Measurements from ENCODE around the gene PRMT1. TPM values are rescaled to one million over a fixed set of nuclear protein-coding genes. Genes with fewer than 3 reads are reported as not detected.

The PRMT1 gene
- total and polyA plus RNA-seq, 2 of the 13 experiments (the other 11 are each of a cell fraction or from before 2014, with no cell fraction given), result 324 to 374 TPM

DNA sequence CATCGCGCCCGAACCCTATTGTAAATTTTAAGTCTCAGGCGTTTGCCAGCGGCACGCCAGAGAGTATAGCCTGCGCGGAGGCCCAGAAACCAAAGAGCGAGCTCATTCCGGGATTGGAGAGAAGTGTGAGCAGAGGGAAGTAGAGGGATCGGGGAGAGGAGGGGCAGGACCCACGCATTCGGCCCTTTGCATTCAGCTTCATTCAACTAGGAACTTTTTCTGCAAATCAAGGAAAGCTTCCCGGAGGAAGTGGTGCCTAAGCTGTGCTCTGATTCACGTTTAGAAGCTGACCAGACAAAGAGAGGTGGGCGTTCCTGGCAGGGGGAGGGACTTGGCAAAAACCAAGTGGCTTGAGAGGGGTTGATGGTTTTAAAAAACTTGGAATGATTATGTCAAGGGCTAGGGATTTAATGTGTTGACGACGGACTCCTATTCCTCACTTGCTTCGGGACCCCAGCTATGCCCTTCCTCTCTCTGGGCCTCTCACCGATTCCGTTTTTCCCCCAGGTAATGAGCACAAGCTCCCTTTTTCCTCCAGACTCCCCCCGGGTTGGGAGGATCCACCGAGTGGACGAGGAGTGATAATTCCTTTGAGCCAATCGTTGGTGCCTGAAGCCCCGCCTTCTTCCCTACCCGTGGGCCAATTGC, 811 bp upstream of the PRMT1 start (continued):
- no peak for TF ChIP-seq CC2D1A (CRISPR knock-in tag; IDR thresholded peaks at IDR 0.05)
- TF ChIP-seq, protein P1, sequence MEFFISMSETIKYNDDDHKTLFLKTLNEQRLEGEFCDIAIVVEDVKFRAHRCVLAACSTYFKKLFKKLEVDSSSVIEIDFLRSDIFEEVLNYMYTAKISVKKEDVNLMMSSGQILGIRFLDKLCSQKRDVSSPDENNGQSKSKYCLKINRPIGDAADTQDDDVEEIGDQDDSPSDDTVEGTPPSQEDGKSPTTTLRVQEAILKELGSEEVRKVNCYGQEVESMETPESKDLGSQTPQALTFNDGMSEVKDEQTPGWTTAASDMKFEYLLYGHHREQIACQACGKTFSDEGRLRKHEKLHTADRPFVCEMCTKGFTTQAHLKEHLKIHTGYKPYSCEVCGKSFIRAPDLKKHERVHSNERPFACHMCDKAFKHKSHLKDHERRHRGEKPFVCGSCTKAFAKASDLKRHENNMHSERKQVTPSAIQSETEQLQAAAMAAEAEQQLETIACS (CRISPR knock-in tag; IDR thresholded peaks at IDR 0.05), result no peak
- TF ChIP-seq, protein P2, sequence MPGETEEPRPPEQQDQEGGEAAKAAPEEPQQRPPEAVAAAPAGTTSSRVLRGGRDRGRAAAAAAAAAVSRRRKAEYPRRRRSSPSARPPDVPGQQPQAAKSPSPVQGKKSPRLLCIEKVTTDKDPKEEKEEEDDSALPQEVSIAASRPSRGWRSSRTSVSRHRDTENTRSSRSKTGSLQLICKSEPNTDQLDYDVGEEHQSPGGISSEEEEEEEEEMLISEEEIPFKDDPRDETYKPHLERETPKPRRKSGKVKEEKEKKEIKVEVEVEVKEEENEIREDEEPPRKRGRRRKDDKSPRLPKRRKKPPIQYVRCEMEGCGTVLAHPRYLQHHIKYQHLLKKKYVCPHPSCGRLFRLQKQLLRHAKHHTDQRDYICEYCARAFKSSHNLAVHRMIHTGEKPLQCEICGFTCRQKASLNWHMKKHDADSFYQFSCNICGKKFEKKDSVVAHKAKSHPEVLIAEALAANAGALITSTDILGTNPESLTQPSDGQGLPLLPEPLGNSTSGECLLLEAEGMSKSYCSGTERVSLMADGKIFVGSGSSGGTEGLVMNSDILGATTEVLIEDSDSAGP (CRISPR knock-in tag; IDR thresholded peaks at IDR 0.05; ENCODE audit: borderline replicate concordance), result no peak
- no peak for TF ChIP-seq CENPT (CRISPR knock-in tag; IDR thresholded peaks at IDR 0.05; ENCODE audit: low read depth)
- TF ChIP-seq NFE2L2 (IDR thresholded peaks at IDR 0.05; ENCODE audit: low read length), result no peak
- TF ChIP-seq, protein P3, sequence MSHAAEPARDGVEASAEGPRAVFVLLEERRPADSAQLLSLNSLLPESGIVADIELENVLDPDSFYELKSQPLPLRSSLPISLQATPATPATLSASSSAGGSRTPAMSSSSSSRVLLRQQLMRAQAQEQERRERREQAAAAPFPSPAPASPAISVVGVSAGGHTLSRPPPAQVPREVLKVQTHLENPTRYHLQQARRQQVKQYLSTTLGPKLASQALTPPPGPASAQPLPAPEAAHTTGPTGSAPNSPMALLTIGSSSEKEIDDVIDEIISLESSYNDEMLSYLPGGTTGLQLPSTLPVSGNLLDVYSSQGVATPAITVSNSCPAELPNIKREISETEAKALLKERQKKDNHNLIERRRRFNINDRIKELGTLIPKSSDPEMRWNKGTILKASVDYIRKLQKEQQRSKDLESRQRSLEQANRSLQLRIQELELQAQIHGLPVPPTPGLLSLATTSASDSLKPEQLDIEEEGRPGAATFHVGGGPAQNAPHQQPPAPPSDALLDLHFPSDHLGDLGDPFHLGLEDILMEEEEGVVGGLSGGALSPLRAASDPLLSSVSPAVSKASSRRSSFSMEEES (CRISPR knock-in tag; IDR thresholded peaks at IDR 0.05), result no peak
- TF ChIP-seq KAT8 (CRISPR knock-in tag; IDR thresholded peaks at IDR 0.05), result no peak
- TF ChIP-seq, protein P4, sequence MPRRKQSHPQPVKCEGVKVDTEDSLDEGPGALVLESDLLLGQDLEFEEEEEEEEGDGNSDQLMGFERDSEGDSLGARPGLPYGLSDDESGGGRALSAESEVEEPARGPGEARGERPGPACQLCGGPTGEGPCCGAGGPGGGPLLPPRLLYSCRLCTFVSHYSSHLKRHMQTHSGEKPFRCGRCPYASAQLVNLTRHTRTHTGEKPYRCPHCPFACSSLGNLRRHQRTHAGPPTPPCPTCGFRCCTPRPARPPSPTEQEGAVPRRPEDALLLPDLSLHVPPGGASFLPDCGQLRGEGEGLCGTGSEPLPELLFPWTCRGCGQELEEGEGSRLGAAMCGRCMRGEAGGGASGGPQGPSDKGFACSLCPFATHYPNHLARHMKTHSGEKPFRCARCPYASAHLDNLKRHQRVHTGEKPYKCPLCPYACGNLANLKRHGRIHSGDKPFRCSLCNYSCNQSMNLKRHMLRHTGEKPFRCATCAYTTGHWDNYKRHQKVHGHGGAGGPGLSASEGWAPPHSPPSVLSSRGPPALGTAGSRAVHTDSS (CRISPR knock-in tag; conservative IDR thresholded peaks at IDR 0.05), result no peak
- TF ChIP-seq MXD4 (CRISPR knock-in tag; IDR thresholded peaks at IDR 0.05), result no peak
- TF ChIP-seq POGZ (CRISPR knock-in tag; IDR thresholded peaks at IDR 0.05), result no peak; the same call in 1 of the 2 replicates
- TF ChIP-seq, protein P5, sequence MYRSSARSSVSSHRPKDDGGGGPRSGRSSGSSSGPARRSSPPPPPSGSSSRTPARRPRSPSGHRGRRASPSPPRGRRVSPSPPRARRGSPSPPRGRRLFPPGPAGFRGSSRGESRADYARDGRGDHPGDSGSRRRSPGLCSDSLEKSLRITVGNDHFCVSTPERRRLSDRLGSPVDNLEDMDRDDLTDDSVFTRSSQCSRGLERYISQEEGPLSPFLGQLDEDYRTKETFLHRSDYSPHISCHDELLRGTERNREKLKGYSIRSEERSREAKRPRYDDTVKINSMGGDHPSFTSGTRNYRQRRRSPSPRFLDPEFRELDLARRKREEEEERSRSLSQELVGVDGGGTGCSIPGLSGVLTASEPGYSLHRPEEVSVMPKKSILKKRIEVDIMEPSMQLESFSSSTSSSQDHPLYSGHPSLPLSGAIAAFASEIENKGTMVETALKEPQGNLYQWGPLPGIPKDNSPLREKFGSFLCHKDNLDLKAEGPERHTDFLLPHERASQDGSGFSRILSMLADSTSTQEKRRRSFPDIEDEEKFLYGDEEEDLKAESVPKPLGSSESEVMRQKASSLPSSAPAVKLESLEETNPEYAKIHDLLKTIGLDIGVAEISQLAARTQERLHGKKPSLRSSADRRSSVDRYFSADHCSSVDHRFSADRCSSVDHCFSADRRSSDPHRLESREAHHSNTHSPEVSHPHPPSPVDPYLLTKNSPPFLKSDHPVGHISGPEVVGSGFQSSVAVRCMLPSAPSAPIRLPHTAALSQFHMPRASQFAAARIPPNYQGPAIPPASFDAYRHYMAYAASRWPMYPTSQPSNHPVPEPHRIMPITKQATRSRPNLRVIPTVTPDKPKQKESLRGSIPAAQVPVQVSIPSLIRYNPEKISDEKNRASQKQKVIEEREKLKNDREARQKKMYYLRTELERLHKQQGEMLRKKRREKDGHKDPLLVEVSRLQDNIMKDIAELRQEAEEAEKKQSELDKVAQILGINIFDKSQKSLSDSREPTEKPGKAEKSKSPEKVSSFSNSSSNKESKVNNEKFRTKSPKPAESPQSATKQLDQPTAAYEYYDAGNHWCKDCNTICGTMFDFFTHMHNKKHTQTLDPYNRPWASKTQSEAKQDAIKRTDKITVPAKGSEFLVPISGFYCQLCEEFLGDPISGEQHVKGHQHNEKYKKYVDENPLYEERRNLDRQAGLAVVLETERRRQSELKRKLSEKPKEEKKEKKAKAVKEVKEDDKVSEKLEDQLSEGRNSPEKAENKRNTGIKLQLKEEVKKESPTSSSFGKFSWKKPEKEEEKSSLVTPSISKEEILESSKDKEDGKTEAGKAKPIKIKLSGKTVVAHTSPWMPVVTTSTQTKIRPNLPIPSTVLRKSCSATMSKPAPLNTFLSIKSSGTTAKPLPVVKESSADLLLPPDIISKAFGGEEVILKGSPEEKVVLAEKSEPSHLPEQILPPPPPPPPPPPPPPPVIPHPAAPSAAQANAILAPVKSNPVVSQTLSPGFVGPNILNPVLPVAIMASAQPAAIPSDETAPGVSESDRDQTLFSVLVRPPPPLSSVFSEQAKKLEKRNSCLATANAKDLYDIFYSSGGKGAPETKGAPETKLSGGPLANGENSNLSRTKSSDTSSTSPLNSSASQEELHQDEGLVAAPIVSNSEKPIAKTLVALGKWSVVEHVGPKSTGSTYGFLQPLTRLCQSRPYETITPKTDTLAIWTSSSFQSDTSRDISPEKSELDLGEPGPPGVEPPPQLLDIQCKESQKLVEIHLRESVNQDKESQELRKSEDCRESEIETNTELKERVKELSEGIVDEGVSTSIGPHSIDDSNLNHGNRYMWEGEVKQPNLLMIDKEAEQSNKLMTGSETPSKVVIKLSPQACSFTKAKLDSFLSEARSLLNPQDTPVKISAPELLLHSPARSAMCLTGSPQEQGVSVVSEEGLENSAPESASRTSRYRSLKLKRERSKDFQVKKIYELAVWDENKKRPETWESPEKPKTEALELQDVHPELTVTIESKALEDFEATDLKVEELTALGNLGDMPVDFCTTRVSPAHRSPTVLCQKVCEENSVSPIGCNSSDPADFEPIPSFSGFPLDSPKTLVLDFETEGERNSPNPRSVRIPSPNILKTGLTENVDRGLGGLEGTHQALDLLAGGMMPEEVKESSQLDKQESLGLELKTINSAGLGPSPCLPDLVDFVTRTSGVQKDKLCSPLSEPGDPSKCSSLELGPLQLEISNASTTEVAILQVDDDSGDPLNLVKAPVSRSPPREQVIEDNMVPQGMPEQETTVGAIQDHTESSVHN (CRISPR knock-in tag; IDR thresholded peaks at IDR 0.05), result no peak
- TF ChIP-seq PAF1 (CRISPR knock-in tag; IDR thresholded peaks at IDR 0.05), result no peak
- TF ChIP-seq SRSF1 (optimal IDR thresholded peaks at IDR 0.05; ENCODE audit: low read depth, low read length), result no peak
- TF ChIP-seq PAX8 (CRISPR knock-in tag; IDR thresholded peaks at IDR 0.05; ENCODE audit: borderline replicate concordance), result no peak
- no peak for TF ChIP-seq ZNF224 (CRISPR knock-in tag; IDR thresholded peaks at IDR 0.05)
- TF ChIP-seq MBD4 (IDR thresholded peaks at IDR 0.05; ENCODE audit: borderline replicate concordance, low read length), result no peak

All from HepG2 (cell line).